ENCODE results near the gene PABPN1L. TPM values are rescaled to one million over a fixed set of nuclear protein-coding genes. Genes with fewer than 3 reads are reported as not detected.
"Not testable (repeated sequence)": the region's sequence is repeated elsewhere in the genome, so short reads cannot be mapped to it uniquely, and the experiment has no call there.

Gene PABPN1L
- total and polyA plus RNA-seq, 8 donors = 0.15 TPM; not detected in 7

GRCh38 chr16:88894681-88895300, 28.3 kb upstream of the PABPN1L start:
- DNase-seq = no peak
- H3K4me1 ChIP-seq = no peaks in the 10 kb centered on the region
- no peaks in the 10 kb centered on the region for H3K9me3 ChIP-seq
- intact Hi-C loops (cut with DNase I; ENCODE audit: low total_unique reads) = no loop called here
- WGBS, 5 donors = 65 to 87% (median 75%) methylated on average over 14 to 21 of the region's 21 CpGs
- no peaks in the 10 kb centered on the region for H3K27me3 ChIP-seq
- H3K36me3 ChIP-seq = peaks cover 0 to 43% (median 28%) of the 10 kb centered on the region in 4 donors
- TF ChIP-seq EP300 (IDR thresholded peaks at IDR 0.05) = no peak
- no peak for TF ChIP-seq POLR2A (IDR thresholded peaks at IDR 0.05)
- H3K4me3 ChIP-seq = no peak overlapping the region
- H3K27ac ChIP-seq = no peak overlapping the region

- H3K4me3 ChIP-seq; DNase-seq; H3K27me3 ChIP-seq; intact Hi-C loops (cut with DNase I; ENCODE audit: low total_unique reads); H3K9me3 ChIP-seq; H3K27ac ChIP-seq; H3K4me1 ChIP-seq: not testable (repeated sequence)
- 77 to 97% (median 95%) methylated on average over 4 to 5 of the region's 6 CpGs; no CpG with 5 or more reads in 1 of the 5 donors for WGBS, 5 donors
- H3K36me3 ChIP-seq = peaks cover 0 to 39% (median 24%) of the 10 kb centered on the region in 4 donors
Measured at GRCh38 chr16:88894266-88894665, 27.8 kb upstream of the PABPN1L start.

GRCh38 chr16:88893127-88893968, 26.9 kb upstream of the PABPN1L start:
- intact Hi-C loops (cut with DNase I; ENCODE audit: low total_unique reads) = no loop called here
- Histone ChIP-seq H3K9me3 (no peaks in the 10 kb centered on the region), H3K4me1 (no peaks in the 10 kb centered on the region), H3K27ac (no peak overlapping the region), H3K36me3 (peaks cover 0 to 39% (median 24%) of the 10 kb centered on the region in 4 donors), H3K27me3 (no peaks in the 10 kb centered on the region), H3K4me3 (no peak overlapping the region)
- TF ChIP-seq CTCF (IDR thresholded peaks at IDR 0.05) = no peak
- no peak for TF ChIP-seq EP300 (IDR thresholded peaks at IDR 0.05)
- TF ChIP-seq POLR2A (IDR thresholded peaks at IDR 0.05) = no peak
- no peak for TF ChIP-seq POLR2AphosphoS5 (IDR thresholded peaks at IDR 0.05)
- WGBS, 5 donors = 85 to 90% (median 86%) methylated on average over 13 to 19 of the region's 19 CpGs
- no peak for DNase-seq

DNA sequence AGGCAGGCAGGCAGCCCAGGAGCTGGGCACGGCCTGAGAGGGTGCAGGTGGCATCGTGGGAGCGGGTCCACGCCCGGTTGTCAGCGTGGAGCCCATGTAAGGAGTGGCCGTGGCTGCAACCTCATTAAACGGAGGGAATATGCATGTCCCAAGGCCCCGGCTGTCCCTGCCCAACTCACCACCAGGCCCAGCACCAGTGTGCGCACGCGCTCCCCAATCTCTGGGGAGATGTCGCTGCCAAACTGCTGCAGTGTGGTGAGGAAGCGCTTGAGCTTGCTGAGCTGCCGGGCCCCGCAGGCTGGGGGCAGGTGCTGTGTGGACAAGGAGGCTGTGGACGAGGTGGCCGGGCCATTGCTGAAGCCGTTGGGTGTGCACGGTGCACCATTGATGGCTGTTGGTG, 25.6 kb upstream of the PABPN1L start:
- WGBS, 5 donors = 76 to 96% (median 91%) methylated on average over 4 to 20 of the region's 20 CpGs
- intact Hi-C loops (cut with DNase I; ENCODE audit: low total_unique reads) = no loop called here

More for the DNA sequence above, 25.6 kb upstream of the PABPN1L start:
- H3K4me3 ChIP-seq = no peak overlapping the region
- no peaks in the 10 kb centered on the region for H3K9me3 ChIP-seq
- peaks cover 0 to 8% (median 3%) of the 10 kb centered on the region in 4 donors for H3K4me1 ChIP-seq
- peaks cover 0 to 30% (median 15%) of the 10 kb centered on the region in 4 donors for H3K36me3 ChIP-seq
- DNase-seq = no peak
- H3K27ac ChIP-seq = no peak overlapping the region
- no peaks in the 10 kb centered on the region for H3K27me3 ChIP-seq
- TF ChIP-seq EP300 (IDR thresholded peaks at IDR 0.05) (no peak), CTCF (IDR thresholded peaks at IDR 0.05) (no peak), POLR2AphosphoS5 (IDR thresholded peaks at IDR 0.05) (no peak), POLR2A (IDR thresholded peaks at IDR 0.05) (no peak)

Data from stomach (tissue), 9 donors.